Type B pancreatic cell (in vitro differentiated cells): ENCODE measurements around the gene EIF2B5. TPM values are rescaled to one million over a fixed set of nuclear protein-coding genes. Genes with fewer than 3 reads are reported as not detected.

Experiments
- DNase-seq: peaks from one replicate; pipeline ENCODE4 v3.0.0; 2021; ENCODE audit warnings: mixed read lengths; ENCODE audit not compliant: unreplicated experiment; ENCODE audit errors: extremely low spot score
- H3K27ac Mint-ChIP-seq: 2 replicates; pipeline ENCODE4 v1.8.0; 2021; ENCODE audit warnings: mild to moderate bottlenecking, mixed read lengths
- H3K27me3 Mint-ChIP-seq: 2 replicates; pipeline ENCODE4 v1.8.0; 2021; ENCODE audit warnings: mixed read lengths
- H3K36me3 Mint-ChIP-seq: 2 replicates; pipeline ENCODE4 v1.8.0; 2021; ENCODE audit warnings: mixed read lengths
- H3K4me1 Mint-ChIP-seq: one replicate; pipeline ENCODE4 v1.8.0; 2021; ENCODE audit warnings: mixed read lengths; ENCODE audit not compliant: unreplicated experiment
- H3K4me3 Mint-ChIP-seq: 2 replicates; pipeline ENCODE4 v1.8.0; 2021; ENCODE audit warnings: mild to moderate bottlenecking, mixed read lengths
- H3K9me3 Mint-ChIP-seq: 2 replicates; pipeline ENCODE4 v1.8.0; 2021; ENCODE audit warnings: mixed read lengths
- CTCF ChIP-seq: fragments of 200-600 bp; sonication (generic); conservative IDR thresholded peaks from 2 replicates; pipeline ENCODE4 v1.5.0; 2021; ENCODE audit warnings: antibody characterized with exemption, mild to moderate bottlenecking
- total RNA-seq: library from RNA; stranded (reverse); gene quantifications from 2 replicates; pipeline ENCODE4 v1.2.1, GENCODE V29; 2021; ENCODE audit warnings: low replicate concordance

EIF2B5 gene
- total RNA-seq, 1 donor from 2014 or later, result 43.9 TPM

GRCh38 chr3:184172681-184173373 is 37.7 kb downstream of the EIF2B5 start:
- Mint-ChIP-seq H3K4me1 (peaks cover 18% of the 10 kb centered on the region), H3K9me3 (no peaks in the 10 kb centered on the region), H3K4me3 (no peak overlapping the region), H3K27me3 (no peaks in the 10 kb centered on the region), H3K27ac (no peak overlapping the region), H3K36me3 (peaks cover 22% of the 10 kb centered on the region)
- TF ChIP-seq CTCF, result no peak
- no peak for DNase-seq

GRCh38 chr3:184173374-184173722 is 38.2 kb downstream of the EIF2B5 start:
- Mint-ChIP-seq H3K9me3 (no peaks in the 10 kb centered on the region), H3K4me1 (peaks cover 18% of the 10 kb centered on the region), H3K27me3 (no peaks in the 10 kb centered on the region), H3K36me3 (peaks cover 22% of the 10 kb centered on the region), H3K4me3 (no peak overlapping the region), H3K27ac (peak overlapping the region; percentile 82)
- TF ChIP-seq CTCF, result no peak
- no peak for DNase-seq

- no peak for TF ChIP-seq CTCF
- Mint-ChIP-seq H3K4me3 (peak overlapping the region; percentile 99), H3K9me3 (no peaks in the 10 kb centered on the region), H3K27ac (peak overlapping the region; percentile 82), H3K4me1 (peaks cover 18% of the 10 kb centered on the region), H3K27me3 (no peaks in the 10 kb centered on the region), H3K36me3 (peaks cover 15% of the 10 kb centered on the region)
- no peak for DNase-seq
These were observed 39.1 kb downstream of the EIF2B5 start for GRCh38 chr3:184174284-184174645.

- peak within 1 kb of the TSS; percentile 89 for H3K27ac Mint-ChIP-seq
- H3K4me3 Mint-ChIP-seq, result peak within 1 kb of the TSS; percentile 99
- no peaks in the 10 kb centered on the region for H3K9me3 Mint-ChIP-seq
- peaks cover 15% of the 10 kb centered on the region for H3K36me3 Mint-ChIP-seq
- no peaks in the 10 kb centered on the region for H3K27me3 Mint-ChIP-seq
- peak; percentile 99 for DNase-seq
- H3K4me1 Mint-ChIP-seq, result peaks cover 18% of the 10 kb centered on the region
- TF ChIP-seq CTCF, result no peak
These were observed 39.7 kb downstream of the EIF2B5 start, which contains the start of gene AP2M1 for GRCh38 chr3:184174646-184175492. TSS of gene AP2M1 (plus strand) at chr3:184174855. CDS start at chr3:184176994, 2,139 bp downstream.

GRCh38 chr3:184175506-184175905 is 40.3 kb downstream of the EIF2B5 start:
- peaks cover 15% of the 10 kb centered on the region for H3K36me3 Mint-ChIP-seq
- TF ChIP-seq CTCF, result no peak
- peaks cover 18% of the 10 kb centered on the region for H3K4me1 Mint-ChIP-seq
- H3K9me3 Mint-ChIP-seq, result no peaks in the 10 kb centered on the region
- peak overlapping the region; percentile 89 for H3K27ac Mint-ChIP-seq
- no peaks in the 10 kb centered on the region for H3K27me3 Mint-ChIP-seq
- no peak for DNase-seq
- H3K4me3 Mint-ChIP-seq, result peak overlapping the region; percentile 99
